H1 (cell line): ENCODE results near the gene OGT. TPM values are rescaled to one million over a fixed set of nuclear protein-coding genes. Genes with fewer than 3 reads are reported as not detected.

Experiments used
- HDAC6 ChIP-seq: IDR thresholded peaks from one replicate; pipeline ENCODE4 v1.7.1; 2012; ENCODE audit warnings: low read depth, mild to moderate bottlenecking, inconsistent platforms, low read length, moderate library complexity
- KDM1A ChIP-seq: fragments of 200-600, 300-600 bp; sonication (generic); IDR thresholded peaks from 2 replicates; pipeline ENCODE4 v1.7.1; 2016; ENCODE audit warnings: mild to moderate bottlenecking, low read length, borderline replicate concordance
- RAD21 ChIP-seq, 2 experiments: IDR thresholded peaks in 1 of 2; conservative IDR thresholded peaks in 1 of 2; 2 replicates each; pipeline ENCODE4 v1.6.1; 2011; ENCODE audit warnings: low read depth in 2 of 2, low read length in 2 of 2, improper control_type of control experiment in 1 of 2, inconsistent platforms in 1 of 2, mild to moderate bottlenecking in 1 of 2, moderate library complexity in 1 of 2
- polyA plus RNA-seq, 7 experiments: library from polyadenylated mRNA; depleted of rRNA in 3 of 7; stranded (reverse) in 5 of 7; unstranded in 2 of 7; fragments of >200 nt in 5 of 7; fragments of 200-250 nt in 2 of 7; gene quantifications; 1 replicate in 5 of 7; 2 replicates in 1 of 7; 4 replicates in 1 of 7; pipeline versions ENCODE4 v1.2.1 to v1.2.3, GENCODE V29; 2011 to 2013; ENCODE audit warnings: missing spikeins in 2 of 7, mixed read lengths in 2 of 7
- total RNA-seq: library from RNA; stranded (reverse); fragmentation: NEBNext Ultra II Directional; extraction: Animal tissue kit (Norgen Biotek cat#: 25700); gene quantifications from 2 replicates; pipeline ENCODE4 v1.2.1, GENCODE V29; 2021

The OGT gene
- total and polyA plus RNA-seq, 2 of the 8 experiments (the other 6 are each of a cell fraction or from before 2014, with no cell fraction given) = 130 to 169 TPM

GRCh38 chrX:71607488-71607887 is 74.6 kb downstream of the OGT start (continued):
- TF ChIP-seq KDM1A = no peak
- TF ChIP-seq HDAC6 = no peak
- TF ChIP-seq RAD21 (IDR thresholded peaks at IDR 0.05 in 1 of 2, conservative IDR thresholded peaks at IDR 0.05 in 1 of 2; ENCODE audit: low read depth in 2 of 2, low read length in 2 of 2) = no peak
